ENCODE data around the gene CCT7.

The CCT7 gene

GRCh38 chr2:73283545-73284295 lies 49.6 kb downstream of the CCT7 start:
- Histone ChIP-seq H3K4me3 (replicated peaks; ENCODE audit: insufficient read depth, low read length) (peak overlapping the region; percentile 77), H3K27ac (replicated peaks) (peak overlapping the region; percentile 88), H3K27me3 (ENCODE audit: insufficient read depth, poor library complexity, severe bottlenecking) (no peaks in the 10 kb centered on the region)
- TF ChIP-seq REST (IDR thresholded peaks at IDR 0.05; ENCODE audit: insufficient replicate concordance, low read depth) (peak; percentile 19), CTCF (IDR thresholded peaks at IDR 0.05; ENCODE audit: insufficient read depth, low read length) (no peak), GABPA (IDR thresholded peaks at IDR 0.05; ENCODE audit: low read depth) (0 out of 2 replicates have a peak, but pooled peaks have one; percentile 17)
- peak; percentile 40 to 46 for DNase-seq (ENCODE audit: low read depth in 1 of 2, low spot score in 1 of 2)

- Histone ChIP-seq H3K27ac (replicated peaks) (peak within 1 kb of the TSS; percentile 88), H3K27me3 (ENCODE audit: insufficient read depth, poor library complexity, severe bottlenecking) (no peaks in the 10 kb centered on the region), H3K4me3 (replicated peaks; ENCODE audit: insufficient read depth, low read length) (peak within 1 kb of the TSS; percentile 77)
- DNase-seq (ENCODE audit: low read depth in 1 of 2, low spot score in 1 of 2): peak; percentile 79 to 82
- no peak for TF ChIP-seq SPI1 (IDR thresholded peaks at IDR 0.05; ENCODE audit: borderline replicate concordance, low read depth)
- TF ChIP-seq CTCF (IDR thresholded peaks at IDR 0.05; ENCODE audit: insufficient read depth, low read length): no peak
- no peak for TF ChIP-seq GABPA (IDR thresholded peaks at IDR 0.05; ENCODE audit: low read depth)
- peak; percentile 28; the same call in 1 of the 2 replicates for TF ChIP-seq POLR2AphosphoS5 (IDR thresholded peaks at IDR 0.05; ENCODE audit: low read depth)
- no peak for TF ChIP-seq REST (IDR thresholded peaks at IDR 0.05; ENCODE audit: insufficient replicate concordance, low read depth)
Observed at GRCh38 chr2:73284296-73285158, 50.4 kb downstream of the CCT7 start, which contains the start of gene FBXO41. Gene FBXO41, minus strand, starts transcription at chr2:73284478. Its CDS starts 14,848 bp downstream, at chr2:73269630.

GRCh38 chr2:73285159-73285739 lies 51.1 kb downstream of the CCT7 start:
- H3K27me3 ChIP-seq (ENCODE audit: insufficient read depth, poor library complexity, severe bottlenecking): no peaks in the 10 kb centered on the region
- peak overlapping the region; percentile 88 for H3K27ac ChIP-seq (replicated peaks)
- DNase-seq (ENCODE audit: low read depth in 1 of 2, low spot score in 1 of 2): peak; percentile 67 to 95
- peak overlapping the region; percentile 77 for H3K4me3 ChIP-seq (replicated peaks; ENCODE audit: insufficient read depth, low read length)
- peak; percentile 76 for TF ChIP-seq POLR2AphosphoS5 (IDR thresholded peaks at IDR 0.05; ENCODE audit: low read depth)
- no peak for TF ChIP-seq CTCF (IDR thresholded peaks at IDR 0.05; ENCODE audit: insufficient read depth, low read length)
- peak; percentile 57 for TF ChIP-seq REST (IDR thresholded peaks at IDR 0.05; ENCODE audit: insufficient replicate concordance, low read depth)
- peak; percentile 99 for TF ChIP-seq SPI1 (IDR thresholded peaks at IDR 0.05; ENCODE audit: borderline replicate concordance, low read depth)

All from HL-60 (cell line).